Ovary (tissue), 9 donors: ENCODE results near the gene GTF3C6. TPM values are rescaled to one million over a fixed set of nuclear protein-coding genes. Genes with fewer than 3 reads are reported as not detected.
"Not testable (repeated sequence)": the region's sequence is repeated elsewhere in the genome, so short reads cannot be mapped to it uniquely, and the experiment has no call there.

ENCODE experiments used
- DNase-seq, 5 donors: peaks; one replicate each; pipeline ENCODE4 v3.0.0-alpha.2; 2019 to 2020
- H3K27ac ChIP-seq, 2 donors: fragments of 200-600 bp; one replicate each; pipeline versions ENCODE4 v1.5.1 to v1.8.0; 2019 to 2022
- H3K27me3 ChIP-seq: fragments of 200-600 bp; one replicate; pipeline ENCODE4 v1.8.0; 2022
- H3K36me3 ChIP-seq: fragments of 200-600 bp; sonication (generic); one replicate; pipeline ENCODE4 v1.5.1; 2019
- H3K4me1 ChIP-seq: one replicate; pipeline ENCODE4 v1.8.1; 2013; ENCODE audit warnings: mild to moderate bottlenecking, moderate library complexity; ENCODE audit not compliant: insufficient read depth
- H3K4me3 ChIP-seq: fragments of 200-600 bp; sonication (generic); one replicate; pipeline ENCODE4 v1.5.1; 2017
- H3K9me3 ChIP-seq, 2 donors: fragments of 200-600 bp in 1 of 2; sonication (generic) in 1 of 2; one replicate each; pipeline versions ENCODE4 v1.5.1 to v1.8.1; 2013 to 2019; ENCODE audit warnings: mild to moderate bottlenecking in 1 of 2, moderate library complexity in 1 of 2
- CTCF ChIP-seq, 3 donors: fragments of 450-650 bp in 2 of 3; fragments of 200-600 bp in 1 of 3; IDR thresholded peaks; one replicate each; pipeline versions ENCODE4 v1.5.1 to v1.8.0; 2016 to 2022; ENCODE audit warnings: antibody characterized with exemption in 3 of 3, mild to moderate bottlenecking in 1 of 3
- EP300 ChIP-seq: sonication (generic); formaldehyde crosslinking; IDR thresholded peaks from one replicate; pipeline ENCODE4 v1.6.1; 2017; ENCODE audit warnings: antibody characterized with exemption
- POLR2A ChIP-seq: fragments of 450-650 bp; IDR thresholded peaks from one replicate; pipeline ENCODE4 v1.6.1; 2017; ENCODE audit warnings: antibody characterized with exemption, mild to moderate bottlenecking, moderate library complexity
- WGBS, 3 donors: extraction: QIAGEN DNeasy Blood & Tissue Kit in 1 of 3; methylation state at CpG; one replicate each; pipeline versions ENCODE4 v1.1.5 to v1.1.7; 2013 to 2017; 5-methylcytosine and 5-hydroxymethylcytosine counted together
- intact Hi-C, 4 donors: fragments of 100-400 bp; cut with DNase I; formaldehyde crosslinking; loops; one replicate each; pipeline versions ENCODE4 v1.11.0 to v1.15.1; 2022 to 2023
- polyA plus RNA-seq, 2 donors: library from polyadenylated mRNA; stranded (reverse); fragments of 200-250 nt in 1 of 2; fragments of 350-450 nt in 1 of 2; fragmentation: Illumina TruSeq in 1 of 2; extraction: RNeasy Lipid Tissue Mini Kit (QIAGEN cat#74804) in 1 of 2; gene quantifications; one replicate each; pipeline ENCODE4 v1.2.3, GENCODE V29; 2013 to 2014
- total RNA-seq, 7 donors: library from RNA; depleted of rRNA in 2 of 7; stranded (reverse); fragments of >200 nt in 2 of 7; fragmentation: NEBNext Ultra II Directional in 3 of 7; extraction: Animal tissue kit (Norgen Biotek cat#: 25700) in 3 of 7; gene quantifications; one replicate each; pipeline versions ENCODE4 v1.1.0 to v1.2.4, GENCODE V29; 2016 to 2023
- donor health status: DM: no; HTN: no; CAD: no; lungs with moderate emphysema.
- donor health status: DM: no; HTN: no; CAD: no.
- donor health status: Bipolar disorder and iron deficiency.
- donor health status: DM: yes; HTN: yes; CAD: no.
- donor health status: DM: no; HTN: no; CAD: no.
- donor health status: DM: yes; HTN: yes; CAD: no.

The GTF3C6 gene
- total and polyA plus RNA-seq, 9 donors: 16.5 to 83.9 (median 47.8) TPM

- intact Hi-C loops: loop anchor here in 2 of 4 donors (5.0 to 10.0 kb wide), 3 partner anchors 77 to 425 kb away; partner anchors contain the start of gene AMD1 (in 1 of the 2)
- 70 to 71% (median 71%) methylated on average over 8 of the region's 8 CpGs for WGBS, 3 donors
- TF ChIP-seq EP300 (no peak), CTCF (IDR thresholded peaks at IDR 0.05) (no peak), POLR2A (no peak)
These were observed 6.3 kb upstream of the GTF3C6 start for GRCh38 chr6:110951986-110952794.

GRCh38 chr6:110953633-110954303, 4.7 kb upstream of the GTF3C6 start:
- Histone ChIP-seq H3K4me3 (no peak overlapping the region), H3K4me1 (no peaks in the 10 kb centered on the region), H3K27ac (no peak overlapping the region), H3K9me3 (no peaks in the 10 kb centered on the region), H3K36me3 (no peaks in the 10 kb centered on the region), H3K27me3 (no peaks in the 10 kb centered on the region)
- TF ChIP-seq CTCF (IDR thresholded peaks at IDR 0.05) (no peak), POLR2A (no peak), EP300 (no peak)
- intact Hi-C loops: loop anchor here in 2 of 4 donors (5.0 to 10.0 kb wide), 3 partner anchors 79 to 426 kb away; partner anchors contain the start of gene AMD1 (in 1 of the 2)
- 90 to 93% (median 92%) methylated on average over 6 of the region's 6 CpGs for WGBS, 3 donors
- DNase-seq: no peak

More at GRCh38 chr6:110951986-110952794, 6.3 kb upstream of the GTF3C6 start:
- H3K27ac ChIP-seq: no peak overlapping the region
- H3K27me3 ChIP-seq: no peaks in the 10 kb centered on the region
- no peaks in the 10 kb centered on the region for H3K36me3 ChIP-seq
- no peak overlapping the region for H3K4me3 ChIP-seq
- H3K9me3 ChIP-seq: no peaks in the 10 kb centered on the region
- DNase-seq: no peak
- no peaks in the 10 kb centered on the region for H3K4me1 ChIP-seq

GRCh38 chr6:110960014-110960390, 1.5 kb downstream of the GTF3C6 start:
- intact Hi-C loops: no loop called here
- no peak for TF ChIP-seq CTCF (IDR thresholded peaks at IDR 0.05)
- TF ChIP-seq POLR2A: no peak
- no peak for TF ChIP-seq EP300
- H3K9me3 ChIP-seq: no peaks in the 10 kb centered on the region
- no peak overlapping the region for H3K27ac ChIP-seq
- peaks cover 3% of the 10 kb centered on the region for H3K4me1 ChIP-seq
- H3K27me3 ChIP-seq: no peaks in the 10 kb centered on the region
- H3K36me3 ChIP-seq: no peaks in the 10 kb centered on the region
- DNase-seq: no peak
- H3K4me3 ChIP-seq: no peak overlapping the region

- H3K27me3 ChIP-seq, H3K9me3 ChIP-seq, H3K4me3 ChIP-seq, H3K36me3 ChIP-seq, DNase-seq, H3K4me1 ChIP-seq, H3K27ac ChIP-seq, intact Hi-C loops: not testable (repeated sequence)
- 91 to 96% (median 95%) methylated on average over 20 of the region's 20 CpGs for WGBS, 3 donors
These were observed 4.1 kb downstream of the GTF3C6 start for GRCh38 chr6:110962636-110963035.
